Renal cortical epithelial cell (primary cell): ENCODE data around the gene SLC38A6. TPM values are rescaled to one million over a fixed set of nuclear protein-coding genes. Genes with fewer than 3 reads are reported as not detected.
"Not testable (repeated sequence)": the region's sequence is repeated elsewhere in the genome, so short reads cannot be mapped to it uniquely, and the experiment has no call there.

Experiments
- DNase-seq: peaks from one replicate; pipeline ENCODE4 v3.0.0-alpha.2; 2011; ENCODE audit warnings: low read depth
- total RNA-seq: library from RNA; depleted of rRNA; stranded (reverse); fragments of >200 nt; gene quantifications from 2 replicates; pipeline ENCODE4 v1.2.3, GENCODE V29; 2014

SLC38A6 gene
- total RNA-seq, 1 donor from 2014 or later: 34.7 TPM

DNA sequence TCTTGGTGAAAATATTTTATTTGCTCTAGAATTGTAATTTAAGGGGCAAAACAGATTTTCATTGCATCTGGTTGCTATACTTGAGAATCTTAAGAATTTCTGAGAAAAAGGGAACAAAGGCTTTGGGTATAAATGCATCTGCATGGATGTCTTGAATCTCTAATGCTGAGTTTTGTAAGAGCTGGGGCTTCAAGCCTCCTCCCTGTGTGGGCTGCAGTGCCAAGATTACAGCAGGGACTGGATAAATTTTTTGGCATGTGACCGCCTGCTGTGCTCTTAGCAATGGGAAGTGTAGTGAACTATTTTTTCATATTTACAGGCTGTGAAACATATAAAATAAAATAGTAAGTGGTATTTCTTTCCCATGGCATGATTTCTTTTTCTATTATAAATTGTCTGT is 70.0 kb downstream of the SLC38A6 start:
- DNase-seq: no peak

DNA sequence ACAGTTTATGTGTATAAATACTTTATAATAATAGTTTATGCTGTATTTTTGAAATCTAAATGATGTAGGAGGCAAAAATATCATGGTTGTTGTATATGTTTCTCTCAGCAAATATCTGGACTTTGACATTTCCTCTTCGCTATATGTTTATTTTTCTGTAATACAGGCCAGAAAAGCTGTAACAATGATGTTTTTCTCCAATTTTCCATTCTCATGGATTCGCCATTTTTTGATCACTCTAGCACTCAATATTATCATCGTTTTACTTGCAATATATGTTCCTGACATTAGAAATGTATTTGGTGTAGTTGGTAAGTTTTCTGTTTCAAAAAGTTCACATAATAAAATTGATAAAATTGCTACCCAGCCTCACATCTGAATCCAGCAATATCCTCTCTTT is 70.6 kb downstream of the SLC38A6 start:
- DNase-seq: no peak

DNA sequence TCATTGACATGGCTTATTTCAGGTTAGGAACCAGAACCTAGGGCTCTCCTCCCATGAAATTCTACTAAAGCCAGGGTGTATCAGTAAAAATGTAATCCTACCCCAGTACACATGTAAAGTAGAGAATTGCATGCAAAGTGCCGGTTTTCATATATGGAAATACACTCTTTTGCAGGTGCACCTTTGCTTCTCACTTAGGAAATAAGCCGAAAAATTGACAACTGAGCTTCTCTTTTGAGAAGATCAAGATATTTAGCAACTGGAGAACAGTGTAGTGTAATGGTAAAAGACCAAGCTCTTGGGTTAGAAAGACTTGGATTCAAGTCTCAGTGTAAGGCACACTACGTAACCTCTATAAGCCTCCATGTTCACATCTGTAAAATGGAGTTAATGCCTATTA is 82.4 kb downstream of the SLC38A6 start:
- DNase-seq: no peak

DNA sequence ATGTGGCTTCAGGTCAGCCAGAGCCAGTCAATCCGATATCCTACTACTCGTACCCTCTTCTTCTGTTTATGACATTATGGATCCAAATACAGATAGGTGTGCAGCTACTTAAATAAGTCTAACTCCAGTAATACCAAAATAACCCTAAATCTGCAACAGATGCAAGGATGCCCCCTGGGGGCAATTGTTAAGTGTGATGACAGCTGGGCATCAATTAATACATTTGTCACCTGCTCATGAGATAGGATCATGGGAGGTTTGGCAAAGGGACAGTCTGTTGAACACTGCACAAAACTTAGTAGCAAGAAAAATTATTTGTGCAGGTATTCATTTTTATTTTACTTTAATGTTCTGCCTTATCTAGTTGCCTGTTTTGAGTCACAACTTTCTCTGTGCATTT is 83.2 kb downstream of the SLC38A6 start:
- no peak for DNase-seq

DNA sequence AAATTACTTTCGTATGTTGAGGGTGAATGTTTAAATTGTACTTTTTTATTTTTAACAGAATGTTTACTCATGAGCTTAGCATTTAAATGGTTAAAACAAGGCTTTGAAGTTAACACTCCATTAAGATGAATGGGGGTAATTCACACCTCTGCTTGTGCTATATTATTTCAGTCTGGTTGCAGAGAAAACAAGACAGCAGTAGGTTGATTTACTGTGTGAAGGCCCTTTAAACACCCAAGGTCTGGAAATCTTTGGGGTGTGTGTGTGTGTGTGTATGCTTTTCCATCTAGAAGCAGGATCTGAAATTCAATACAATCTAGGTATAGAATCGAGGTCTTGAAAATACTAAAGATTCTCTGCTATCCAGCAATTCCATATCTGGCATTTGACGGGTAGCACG is 83.8 kb downstream of the SLC38A6 start:
- DNase-seq: no peak

DNA sequence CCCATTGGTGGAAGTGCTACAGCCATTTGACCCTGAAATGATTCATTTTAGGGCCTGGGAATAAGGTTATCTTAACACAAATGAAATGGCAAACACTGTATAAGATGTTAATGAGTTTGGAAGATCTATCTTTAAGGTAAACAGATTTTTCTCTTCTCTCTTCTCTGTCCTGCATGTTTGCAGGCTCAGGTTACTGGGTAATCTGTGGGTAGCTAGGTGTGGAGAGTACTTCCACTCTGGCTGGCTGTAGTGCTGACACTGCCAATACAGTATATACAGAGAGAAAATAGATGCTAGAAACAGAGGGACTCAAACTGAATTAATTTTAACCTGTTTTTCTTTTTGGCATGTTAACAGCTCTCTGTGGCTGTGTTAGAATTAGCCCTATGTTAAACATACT is 84.6 kb downstream of the SLC38A6 start:
- DNase-seq: no peak

DNA sequence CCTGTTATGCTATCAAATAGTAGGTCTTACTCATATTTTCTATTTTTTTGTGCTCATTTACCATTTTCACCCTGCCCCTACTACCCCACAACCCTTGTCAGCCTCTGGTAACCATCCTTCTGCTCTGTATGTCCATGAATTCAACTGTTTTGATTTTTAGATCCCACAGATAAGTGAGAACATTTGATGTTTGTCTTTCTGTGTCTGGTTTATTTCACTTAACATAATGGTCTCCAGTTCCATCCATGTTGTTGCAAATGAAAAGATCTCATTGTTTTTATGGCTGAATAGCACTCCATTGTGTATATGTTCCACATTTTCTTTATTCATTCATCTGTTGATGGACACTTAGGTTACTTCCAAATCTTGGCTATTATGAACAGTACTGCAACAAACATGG is 91.4 kb downstream of the SLC38A6 start:
- DNase-seq: not testable (repeated sequence)

DNA sequence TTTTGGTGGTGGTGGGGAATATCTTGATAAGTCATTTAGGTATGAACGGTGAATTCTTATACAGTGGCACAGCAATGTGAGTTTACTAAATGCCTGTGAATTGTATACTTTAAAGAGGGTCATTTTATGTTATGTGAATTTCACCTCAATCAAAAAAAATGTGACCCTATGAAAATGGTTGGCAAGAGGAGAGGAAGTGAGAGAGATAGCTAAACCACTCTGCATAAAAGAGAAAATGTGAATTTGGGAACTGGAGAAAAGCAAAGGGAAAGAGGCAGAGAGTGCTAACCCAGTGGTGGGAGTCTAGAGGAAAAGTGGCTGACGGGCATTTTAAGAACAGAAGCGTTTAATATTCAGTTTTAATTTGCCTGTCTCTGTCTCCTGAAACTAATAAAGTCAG is 93.8 kb downstream of the SLC38A6 start:
- DNase-seq: no peak

DNA sequence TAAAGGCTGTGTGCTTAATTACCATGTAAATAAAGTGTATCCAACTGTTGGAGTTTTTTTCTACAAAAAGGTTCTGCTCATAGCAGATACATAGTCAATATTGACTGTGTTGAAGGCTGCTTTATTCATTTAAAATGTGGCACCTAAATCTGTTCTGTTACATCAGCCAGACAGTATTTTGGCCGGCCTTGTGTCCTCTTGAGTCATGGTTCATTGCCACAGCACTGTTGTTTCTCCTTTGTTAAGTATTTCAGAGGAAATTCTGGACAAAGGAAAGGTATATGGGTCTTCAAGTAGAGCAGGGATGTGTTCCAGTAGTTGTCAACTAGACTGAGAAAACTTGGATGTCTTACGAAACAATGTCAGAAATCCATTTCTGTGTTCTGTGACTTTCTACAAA is 95.5 kb downstream of the SLC38A6 start:
- DNase-seq: peak; percentile 13

DNA sequence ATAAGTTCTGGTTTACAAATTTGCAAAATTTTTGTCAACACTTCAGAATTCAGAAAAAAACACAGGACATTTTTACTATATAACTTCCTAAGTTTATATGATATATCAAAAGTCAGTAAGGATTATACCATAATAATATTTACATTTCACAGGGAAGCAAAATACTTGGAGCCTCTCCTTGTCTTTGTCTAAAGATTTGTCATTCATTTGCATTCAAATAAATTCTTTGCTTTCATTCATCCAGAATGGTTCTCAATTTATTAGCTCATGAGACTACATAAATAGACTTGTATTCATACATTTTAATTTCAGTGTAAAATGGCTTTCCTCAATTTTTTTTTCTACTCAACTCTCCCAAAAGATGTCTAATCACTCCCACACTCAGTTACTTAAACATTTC is 96.4 kb downstream of the SLC38A6 start:
- DNase-seq: no peak

DNA sequence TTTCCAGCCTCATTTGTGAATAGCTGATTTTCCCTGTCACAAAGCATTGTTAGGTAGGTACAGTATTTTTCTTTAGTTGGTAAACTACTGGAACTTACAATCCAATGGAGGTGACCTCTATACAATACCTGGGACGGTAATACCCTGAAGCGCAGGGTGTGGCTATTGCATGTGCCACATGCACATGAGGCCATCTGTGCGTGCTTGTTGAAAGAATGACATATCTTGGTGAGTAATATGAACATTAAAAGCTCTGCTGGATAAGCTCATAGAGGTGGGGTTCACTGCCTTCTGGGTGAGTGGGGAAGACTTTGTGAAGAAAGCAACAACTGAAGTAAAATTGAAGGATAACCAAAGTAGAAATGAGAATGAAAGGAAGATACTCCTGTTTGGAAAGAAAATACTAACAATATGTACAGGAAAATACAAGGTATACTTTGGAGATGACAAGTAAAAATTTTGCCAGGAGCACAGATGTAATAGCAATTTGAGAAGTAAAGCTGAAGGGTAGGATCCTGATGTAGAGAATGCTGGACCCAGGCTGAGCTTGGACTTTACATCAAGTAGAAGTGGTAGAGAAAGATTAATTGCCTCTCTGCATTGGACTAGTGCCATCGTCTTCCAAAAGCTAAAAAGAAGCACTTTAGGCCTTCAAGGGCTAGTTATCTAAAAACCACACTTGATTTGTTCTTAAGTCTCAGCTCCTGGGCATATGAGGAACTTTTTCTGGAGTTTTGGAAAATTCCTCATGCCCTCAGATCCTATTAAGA is 97.1 kb downstream of the SLC38A6 start:
- DNase-seq: no peak

DNA sequence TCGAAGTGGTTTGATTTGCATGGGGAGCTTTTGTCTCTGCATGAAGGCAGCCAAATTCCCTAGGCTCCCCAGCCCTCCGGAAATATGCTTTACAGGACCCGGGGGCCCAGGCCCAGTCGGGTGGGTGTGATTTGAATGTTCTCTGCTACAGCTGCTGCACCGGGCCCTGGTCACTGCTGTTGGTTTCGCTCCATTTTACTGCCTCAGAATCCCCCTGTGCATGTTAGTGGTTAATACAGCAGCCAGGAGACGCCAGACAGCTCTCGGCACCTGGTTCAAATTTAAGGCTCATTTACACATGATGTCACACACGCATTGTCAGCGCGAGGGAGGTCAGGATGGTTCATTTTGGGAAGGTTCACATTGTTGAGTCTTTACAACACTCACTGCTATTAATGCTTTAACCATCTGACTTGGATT is 99.6 kb downstream of the SLC38A6 start:
- no peak for DNase-seq

DNA sequence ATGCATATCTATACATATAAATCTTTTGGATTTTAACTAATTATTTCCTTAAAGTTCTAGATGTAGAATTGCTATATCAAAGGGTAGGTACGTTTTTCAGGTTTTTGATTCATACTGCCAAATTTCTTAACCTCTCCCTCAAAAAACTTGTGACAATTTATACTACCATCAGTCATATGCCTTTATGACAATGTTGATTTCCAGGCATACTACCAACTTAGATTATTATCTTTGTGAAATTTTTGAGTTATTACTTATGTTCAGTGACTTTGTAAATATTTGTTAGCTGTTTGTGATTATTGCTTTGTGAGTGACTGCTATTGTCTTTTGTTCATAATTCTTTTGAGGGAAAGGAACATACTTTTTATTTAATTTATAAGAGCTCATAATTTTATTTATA is 107.0 kb downstream of the SLC38A6 start:
- DNase-seq: no peak

DNA sequence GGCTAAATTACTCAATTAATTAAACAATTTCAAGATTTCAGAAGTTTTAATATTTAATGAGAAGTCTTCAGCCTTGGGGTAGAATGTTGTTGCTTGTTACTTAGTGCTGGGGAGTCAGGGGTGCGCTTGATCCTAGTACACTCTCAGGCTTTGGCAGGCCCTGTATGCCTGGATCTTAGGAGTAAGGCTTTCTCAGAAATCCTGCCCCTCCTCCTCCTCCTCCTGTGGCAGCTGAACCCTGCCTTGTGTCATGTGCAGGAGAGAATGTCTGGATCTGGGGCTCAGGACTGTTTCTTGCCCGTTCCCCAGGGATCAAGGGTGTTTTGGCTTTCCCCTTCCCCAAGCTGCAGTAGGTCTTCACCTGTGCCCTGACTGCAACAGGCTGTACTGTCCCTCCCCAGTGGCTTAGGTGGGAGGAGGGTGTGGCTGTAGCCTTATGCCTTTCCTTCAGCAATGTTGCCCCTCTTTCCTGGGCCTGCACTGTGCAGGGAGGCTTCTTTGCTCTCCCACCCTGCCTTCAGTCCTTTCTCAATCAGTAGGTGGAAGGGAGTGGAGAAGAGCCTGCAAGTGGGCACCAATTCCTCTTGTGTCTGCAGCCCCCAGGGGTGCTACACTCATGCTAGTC is 108.2 kb downstream of the SLC38A6 start:
- no peak for DNase-seq

DNA sequence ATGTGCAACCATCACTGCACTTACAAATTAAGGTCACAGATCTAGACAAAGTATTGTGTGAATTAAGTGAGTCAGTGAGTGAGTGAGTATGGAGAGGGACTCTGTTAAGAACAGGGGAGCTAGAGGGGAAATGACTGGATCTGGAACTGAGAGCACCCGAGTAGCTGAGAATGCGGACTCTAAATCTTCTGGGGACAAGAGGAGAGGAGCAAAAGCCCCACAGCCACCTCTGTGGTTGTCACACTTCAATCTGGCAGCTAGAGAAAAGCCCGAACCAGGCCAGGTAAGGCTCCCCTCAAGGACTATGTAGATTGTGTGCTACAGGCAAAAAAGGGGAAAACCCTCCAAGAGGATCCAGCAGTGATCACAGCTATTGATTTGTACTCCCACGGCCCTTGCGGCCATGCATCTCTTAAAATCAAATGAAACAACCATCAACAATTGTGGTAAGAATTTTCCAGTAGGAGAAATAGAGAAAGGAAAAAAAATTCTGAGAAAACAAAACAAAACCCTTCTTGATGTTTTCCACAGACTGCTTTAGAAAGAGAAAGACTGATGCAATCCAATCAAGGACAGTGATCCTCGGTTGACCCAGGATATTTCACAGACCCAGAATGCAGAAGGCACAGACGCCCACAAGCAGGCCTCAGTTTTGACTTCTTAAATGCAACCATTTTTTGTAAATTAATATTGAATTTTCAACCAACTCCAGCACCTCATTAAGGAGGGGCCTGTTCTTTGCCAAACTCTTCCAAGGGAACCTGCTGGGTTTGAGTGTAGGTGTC is 109.6 kb downstream of the SLC38A6 start:
- DNase-seq: no peak

DNA sequence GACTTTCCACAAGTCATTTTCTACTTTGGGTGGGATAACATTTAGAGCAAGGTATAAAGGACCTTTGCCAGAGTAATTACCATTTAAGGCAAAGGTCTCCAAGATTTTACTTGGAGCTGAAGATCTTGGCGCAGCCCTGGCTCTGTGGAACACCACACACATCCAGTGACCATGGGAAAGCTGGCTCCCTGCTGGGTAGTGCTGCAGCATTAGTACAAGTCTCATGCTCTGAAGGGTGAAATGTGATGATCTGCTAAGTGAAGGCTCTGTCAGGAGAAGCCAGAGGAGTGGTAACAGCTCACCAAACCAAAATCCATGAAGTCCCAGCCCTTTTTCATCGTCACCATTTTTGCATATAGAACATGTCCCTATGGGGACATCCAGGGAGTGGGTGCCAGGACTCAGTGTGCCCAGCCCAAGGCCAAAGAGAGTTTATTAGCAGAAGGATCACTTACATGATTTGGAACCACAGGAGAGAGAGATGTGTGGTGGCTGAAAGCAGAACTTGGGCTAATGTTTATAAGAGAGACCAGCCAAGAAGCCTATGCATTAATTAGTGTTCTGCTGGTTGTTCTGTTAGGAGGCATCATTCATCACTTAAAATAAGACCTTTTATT is 110.7 kb downstream of the SLC38A6 start:
- DNase-seq: no peak

DNA sequence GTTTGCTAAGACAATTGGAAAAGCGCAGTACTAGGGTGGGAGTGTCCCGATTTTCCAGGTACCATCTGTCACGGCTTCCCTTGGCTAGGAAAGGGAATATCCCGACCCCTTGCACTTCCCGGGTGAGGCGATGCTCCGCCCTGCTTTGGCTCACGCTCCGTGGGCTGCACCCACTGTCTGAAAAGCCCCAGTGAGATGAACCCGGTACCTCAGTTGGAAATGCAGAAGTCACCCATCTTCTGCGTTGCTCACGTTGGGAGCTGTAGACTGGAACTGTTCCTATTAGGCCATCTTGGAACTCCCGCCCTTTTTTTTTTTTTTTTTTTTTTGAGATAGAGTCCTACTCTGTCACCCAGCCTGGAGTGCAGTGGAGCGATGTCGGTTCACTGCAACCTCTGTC is 117.1 kb downstream of the SLC38A6 start:
- DNase-seq: not testable (repeated sequence)

DNA sequence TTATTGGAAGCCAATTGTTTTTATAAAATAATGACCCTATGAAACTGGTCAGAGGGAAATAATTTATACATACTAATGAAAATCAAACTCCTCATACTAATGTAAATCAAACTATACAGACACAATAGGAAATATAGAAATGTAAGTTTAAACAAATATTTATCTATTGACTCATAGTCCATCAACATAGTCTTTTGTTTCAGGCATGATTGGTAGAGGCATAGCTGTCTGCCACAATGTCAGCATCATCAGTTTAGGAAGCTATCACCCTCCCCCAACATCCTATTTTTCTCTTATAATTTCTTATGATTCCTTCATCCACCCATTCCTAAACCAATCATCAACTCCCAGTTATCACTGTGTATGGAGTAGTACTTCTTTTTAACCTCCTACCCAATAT is 117.7 kb downstream of the SLC38A6 start:
- no peak for DNase-seq

DNA sequence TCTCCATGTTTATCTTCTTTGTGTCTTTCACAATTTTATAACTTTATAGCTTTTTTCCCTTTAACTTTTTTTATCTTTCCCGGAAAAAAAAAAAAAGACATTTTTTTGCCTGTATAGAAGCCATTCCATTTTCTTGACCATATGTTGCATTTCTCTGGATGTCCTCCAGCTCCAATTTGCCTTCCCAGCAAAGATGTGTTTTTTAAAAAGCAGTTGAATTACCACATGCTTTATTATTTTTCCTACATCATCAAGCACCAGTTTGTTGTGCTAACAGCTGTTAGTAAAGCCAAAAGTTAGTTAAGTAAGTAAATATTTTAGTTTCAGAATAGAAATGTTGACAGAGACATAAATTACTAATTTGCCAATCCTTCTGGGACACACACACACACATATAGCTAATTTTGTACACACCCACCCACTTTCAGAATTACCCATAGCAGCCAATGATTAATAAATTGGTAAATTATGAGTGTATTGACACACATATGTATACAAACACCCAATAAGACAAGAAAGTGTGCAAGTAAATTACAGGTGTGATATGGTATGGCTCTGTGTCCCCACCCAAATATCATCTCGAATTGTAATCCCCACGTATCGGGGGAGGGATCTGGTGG is 118.3 kb downstream of the SLC38A6 start:
- DNase-seq: no peak

DNA sequence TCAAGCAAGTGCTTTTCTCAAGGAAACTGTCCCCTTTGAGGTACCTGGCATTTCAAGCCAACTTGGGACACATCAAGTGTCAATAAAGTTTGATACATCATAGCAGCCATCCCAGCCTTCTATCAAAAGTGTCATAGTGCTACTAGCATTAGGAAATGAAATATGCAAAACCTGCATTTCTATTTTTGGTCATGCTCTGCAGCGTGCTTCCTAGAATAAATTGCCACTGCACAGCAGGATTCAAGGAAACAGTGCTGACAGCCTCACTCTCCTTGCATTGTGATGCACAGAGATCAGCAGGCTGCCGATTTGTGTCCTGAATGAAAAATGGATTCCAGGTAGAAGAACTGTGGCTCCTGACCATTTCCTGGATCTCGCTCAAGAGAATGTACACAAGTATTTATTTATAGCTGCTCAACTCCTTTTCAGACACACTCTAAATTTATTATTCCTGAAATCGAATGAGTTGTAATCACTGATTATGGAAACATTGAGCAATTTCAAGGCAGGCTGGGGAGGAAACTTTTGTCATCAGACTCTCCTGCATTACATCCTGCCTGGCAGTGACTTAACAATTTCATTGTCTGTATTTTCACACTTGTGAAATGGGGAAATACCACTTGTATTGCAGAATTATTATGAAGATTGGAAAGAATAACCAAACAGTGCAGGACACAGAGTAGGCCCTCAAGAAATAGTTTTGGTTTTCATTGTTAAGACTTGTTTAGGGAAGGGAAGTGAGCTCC is 120.9 kb downstream of the SLC38A6 start:
- peak; percentile 70 for DNase-seq
